Neuronal stem cell (in vitro differentiated cells): Measurements from ENCODE around the gene MYCN.

Experiments
- DNase-seq: peaks from one replicate; pipeline ENCODE4 v3.0.0-alpha.2; 2013; ENCODE audit warnings: low spot score
- H2AFZ ChIP-seq: one replicate; pipeline ENCODE4 v1.6.1; 2013; ENCODE audit warnings: mild to moderate bottlenecking, low read length, inconsistent platforms
- H2AK5ac ChIP-seq: 2 replicates; pipeline ENCODE4 v1.6.1; 2013; ENCODE audit warnings: low read depth, mild to moderate bottlenecking, inconsistent platforms, low read length, moderate library complexity, mixed read lengths
- H2BK120ac ChIP-seq: 2 replicates; pipeline ENCODE4 v1.6.1; 2013; ENCODE audit warnings: low read depth, mild to moderate bottlenecking, inconsistent platforms, low read length, moderate library complexity, mixed read lengths
- H2BK12ac ChIP-seq: one replicate; pipeline ENCODE4 v1.6.1; 2013; ENCODE audit warnings: low read length, inconsistent platforms
- H2BK15ac ChIP-seq: 2 replicates; pipeline ENCODE4 v1.6.1; 2013; ENCODE audit warnings: mild to moderate bottlenecking, low read length, inconsistent platforms, mixed read lengths
- H2BK5ac ChIP-seq: one replicate; pipeline ENCODE4 v1.6.1; 2013; ENCODE audit warnings: inconsistent platforms, mild to moderate bottlenecking, low read length, moderate library complexity
- H3K14ac ChIP-seq: one replicate; pipeline ENCODE4 v1.6.1; 2013; ENCODE audit warnings: low read length, inconsistent platforms
- H3K18ac ChIP-seq: 2 replicates; pipeline ENCODE4 v1.6.1; 2013; ENCODE audit warnings: low read length, inconsistent platforms
- H3K23ac ChIP-seq: 2 replicates; pipeline ENCODE4 v1.6.1; 2013; ENCODE audit warnings: low read depth, mild to moderate bottlenecking, mixed read lengths, low read length, inconsistent platforms; ENCODE audit not compliant: poor library complexity
- H3K27ac ChIP-seq: replicated peaks from 3 replicates; pipeline ENCODE4 v1.5.1; 2013; ENCODE audit warnings: low read length, inconsistent platforms
- H3K27me3 ChIP-seq, 3 experiments: 2 replicates each; pipeline ENCODE4 v1.6.1; 2013; ENCODE audit warnings: low read length in 3 of 3, mild to moderate bottlenecking in 2 of 3, inconsistent platforms in 1 of 3, low read depth in 1 of 3, mixed read lengths in 1 of 3, moderate library complexity in 1 of 3; ENCODE audit not compliant: control insufficient read depth in 3 of 3, insufficient read depth in 3 of 3
- H3K36me3 ChIP-seq, 2 donors: replicated peaks in 1 of 2; 2 replicates each; pipeline ENCODE4 v1.6.1; 2013; ENCODE audit warnings: low read length in 2 of 2; ENCODE audit not compliant: control insufficient read depth in 2 of 2, insufficient read depth in 2 of 2
- H3K4ac ChIP-seq: 2 replicates; pipeline ENCODE4 v1.6.1; 2013; ENCODE audit warnings: inconsistent platforms, mild to moderate bottlenecking, low read length, moderate library complexity
- H3K4me1 ChIP-seq, 2 donors: 1 replicate in 1 of 2; 2 replicates in 1 of 2; pipeline ENCODE4 v1.6.1; 2013; ENCODE audit warnings: low read length in 2 of 2, low read depth in 1 of 2; ENCODE audit not compliant: control insufficient read depth in 2 of 2, insufficient read depth in 1 of 2
- H3K4me2 ChIP-seq: one replicate; pipeline ENCODE4 v1.6.1; 2013; ENCODE audit warnings: mild to moderate bottlenecking, low read length, inconsistent platforms; ENCODE audit not compliant: insufficient read depth, poor library complexity, severe bottlenecking
- H3K4me3 ChIP-seq, 2 donors: 2 replicates each; pipeline ENCODE4 v1.5.1; 2013; ENCODE audit warnings: low read length in 2 of 2, mild to moderate bottlenecking in 2 of 2, inconsistent platforms in 1 of 2, moderate library complexity in 1 of 2
- H3K79me1 ChIP-seq: one replicate; pipeline ENCODE4 v1.6.1; 2013; ENCODE audit warnings: low read depth, mild to moderate bottlenecking, inconsistent platforms, low read length, moderate library complexity
- H3K9ac ChIP-seq: one replicate; pipeline ENCODE4 v1.6.1; 2013; ENCODE audit warnings: mild to moderate bottlenecking, low read depth, low read length, inconsistent platforms; ENCODE audit not compliant: poor library complexity
- H3K9me3 ChIP-seq, 2 donors: replicated peaks in 1 of 2; 2 replicates each; pipeline versions ENCODE3 to v1.6.1; 2013; ENCODE audit warnings: low read length in 2 of 2, mild to moderate bottlenecking in 2 of 2, inconsistent platforms in 1 of 2, low read depth in 1 of 2, mixed read lengths in 1 of 2, moderate library complexity in 1 of 2; ENCODE audit not compliant: control insufficient read depth in 2 of 2, insufficient read depth in 1 of 2
- H4K8ac ChIP-seq: one replicate; pipeline ENCODE4 v1.6.1; 2013; ENCODE audit warnings: low read depth, mild to moderate bottlenecking, inconsistent platforms, low read length, moderate library complexity
- H4K91ac ChIP-seq: one replicate; pipeline ENCODE4 v1.6.1; 2013; ENCODE audit warnings: low read length, low read depth, mild to moderate bottlenecking, inconsistent platforms; ENCODE audit not compliant: poor library complexity
- WGBS, 2 donors: extraction: QIAGEN DNeasy Blood & Tissue Kit; methylation state at CpG; one replicate each; pipeline ENCODE4 v1.1.7; 2013; ENCODE audit warnings: missing lambda C conversion rate in 2 of 2, mixed read lengths in 1 of 2; ENCODE audit not compliant: insufficient read length in 2 of 2, insufficient replicate concordance in 1 of 2; ENCODE audit errors: extremely low coverage in 2 of 2; 5-methylcytosine and 5-hydroxymethylcytosine counted together

The MYCN gene

DNA sequence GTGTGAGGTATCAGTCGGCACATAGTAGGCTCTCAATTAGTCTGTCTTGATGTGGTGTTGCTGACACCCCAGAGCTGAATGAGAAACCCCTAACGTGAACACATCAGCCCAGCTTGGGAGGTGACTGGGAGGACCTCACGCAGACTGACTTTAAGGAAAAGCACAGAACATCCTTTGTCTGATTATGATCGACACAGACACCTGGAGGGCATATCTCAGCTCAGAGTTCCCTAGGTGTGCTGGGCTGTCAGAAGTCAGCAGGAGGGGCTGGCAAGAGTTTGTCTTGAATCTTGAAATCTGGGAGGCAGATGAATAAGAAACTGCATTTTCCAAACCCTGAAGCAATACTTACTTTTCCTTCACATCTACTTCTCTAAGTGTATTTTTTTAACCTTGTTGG is 16.8 kb upstream of the MYCN start:
- Histone ChIP-seq H3K4me2 (no peak overlapping the region), H3K18ac (no peak overlapping the region), H2BK5ac (no peak overlapping the region), H3K14ac (no peak overlapping the region), H3K23ac (no peak overlapping the region), H2BK12ac (no peak overlapping the region), H2AK5ac (no peak overlapping the region), H2BK120ac (no peak overlapping the region), H2AFZ (no peak overlapping the region), H3K9me3 (peaks cover 0 to 1% of the 10 kb centered on the region in 2 donors), H4K91ac (no peak overlapping the region), H3K9ac (no peak overlapping the region), H3K4me3 (no peak overlapping the region), H3K36me3 (no peaks in the 10 kb centered on the region), H3K27me3 (peaks cover 0 to 9% (median 0%) of the 10 kb centered on the region in 3 experiments), H4K8ac (no peak overlapping the region), H3K4me1 (peaks cover 0 to 7% of the 10 kb centered on the region in 2 donors), H3K27ac (no peak overlapping the region), H2BK15ac (no peak overlapping the region), H3K79me1 (no peaks in the 10 kb centered on the region), H3K4ac (no peak overlapping the region)
- WGBS, 2 donors, result no CpG with 5 or more reads among the region's 4 CpGs
- no peak for DNase-seq

DNA sequence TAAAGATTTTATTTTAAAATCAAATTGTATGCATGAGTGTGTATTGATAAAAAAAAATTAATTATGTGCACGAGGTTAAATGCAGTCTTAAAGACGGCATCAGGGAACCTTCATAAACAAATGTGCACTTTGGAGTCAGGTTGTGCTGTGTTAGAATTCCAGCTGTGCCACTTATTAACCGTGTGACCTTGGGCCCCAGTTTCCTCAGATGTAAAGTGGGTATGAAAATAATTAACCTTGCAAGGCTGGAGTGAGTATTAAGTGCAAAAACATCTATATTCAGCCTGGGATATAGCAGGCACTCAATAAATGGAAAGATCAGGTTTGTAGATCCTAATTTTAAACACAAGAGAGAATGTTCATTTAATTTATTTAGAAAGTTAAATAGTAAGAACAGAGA is 14.5 kb upstream of the MYCN start:
- no peak overlapping the region for H2BK120ac ChIP-seq
- no peaks in the 10 kb centered on the region for H3K79me1 ChIP-seq
- H3K23ac ChIP-seq, result no peak overlapping the region
- H3K4me2 ChIP-seq, result no peak overlapping the region
- H2BK12ac ChIP-seq, result no peak overlapping the region
- 100% methylated on average over 1 of the region's 3 CpGs; no CpG with 5 or more reads in 1 of the 2 donors for WGBS, 2 donors
- no peak overlapping the region for H2AFZ ChIP-seq
- no peak overlapping the region for H3K4me3 ChIP-seq
- H2BK15ac ChIP-seq, result no peak overlapping the region
- H4K8ac ChIP-seq, result no peak overlapping the region
- no peak overlapping the region for H2AK5ac ChIP-seq
- no peak overlapping the region for H3K27ac ChIP-seq
- H4K91ac ChIP-seq, result no peak overlapping the region
- DNase-seq, result no peak
- H3K9me3 ChIP-seq, result peaks cover 1 to 3% of the 10 kb centered on the region in 2 donors
- no peak overlapping the region for H3K18ac ChIP-seq
- H3K36me3 ChIP-seq, result no peaks in the 10 kb centered on the region
- peaks cover 0 to 4% (median 0%) of the 10 kb centered on the region in 3 experiments for H3K27me3 ChIP-seq
- no peak overlapping the region for H3K14ac ChIP-seq
- no peak overlapping the region for H3K4ac ChIP-seq
- H2BK5ac ChIP-seq, result no peak overlapping the region
- H3K4me1 ChIP-seq, result peaks cover 0 to 7% of the 10 kb centered on the region in 2 donors
- no peak overlapping the region for H3K9ac ChIP-seq

DNA sequence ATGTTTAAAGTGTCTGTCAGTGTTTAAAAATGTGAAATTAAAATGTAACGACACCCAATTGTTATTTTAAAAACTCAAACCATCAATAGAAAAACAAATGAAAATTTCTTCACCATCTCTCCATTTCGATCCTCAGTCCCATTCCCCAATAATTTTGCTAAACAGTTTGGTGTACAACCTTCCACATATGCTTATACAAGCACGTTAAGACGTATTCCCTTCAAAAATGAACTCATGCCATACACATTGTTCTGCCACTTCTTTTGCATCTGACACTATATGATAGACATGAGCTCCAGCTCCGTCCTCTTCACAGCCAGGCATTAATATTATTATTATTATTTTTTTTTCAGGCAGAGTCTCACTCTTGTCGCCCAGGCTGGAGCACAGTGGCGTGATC is 14.1 kb upstream of the MYCN start:
- no peak overlapping the region for H2AFZ ChIP-seq
- no peak overlapping the region for H3K23ac ChIP-seq
- H3K4me2 ChIP-seq, result no peak overlapping the region
- no peak overlapping the region for H3K4ac ChIP-seq
- DNase-seq, result no peak
- H2AK5ac ChIP-seq, result no peak overlapping the region
- H3K27me3 ChIP-seq, result peaks cover 0 to 5% (median 0%) of the 10 kb centered on the region in 3 experiments
- no peaks in the 10 kb centered on the region for H3K36me3 ChIP-seq
- H2BK120ac ChIP-seq, result no peak overlapping the region
- no peak overlapping the region for H3K18ac ChIP-seq
- H3K4me1 ChIP-seq, result peaks cover 0 to 7% of the 10 kb centered on the region in 2 donors
- no peak overlapping the region for H3K27ac ChIP-seq
- no peak overlapping the region for H2BK15ac ChIP-seq
- no peak overlapping the region for H3K9ac ChIP-seq
- no peak overlapping the region for H2BK12ac ChIP-seq
- no peak overlapping the region for H3K4me3 ChIP-seq
- H2BK5ac ChIP-seq, result no peak overlapping the region
- WGBS, 2 donors, result no CpG with 5 or more reads among the region's 7 CpGs
- peaks cover 3 to 4% of the 10 kb centered on the region in 2 donors for H3K9me3 ChIP-seq
- H4K91ac ChIP-seq, result no peak overlapping the region
- no peak overlapping the region for H3K14ac ChIP-seq
- H4K8ac ChIP-seq, result no peak overlapping the region
- H3K79me1 ChIP-seq, result no peaks in the 10 kb centered on the region

DNA sequence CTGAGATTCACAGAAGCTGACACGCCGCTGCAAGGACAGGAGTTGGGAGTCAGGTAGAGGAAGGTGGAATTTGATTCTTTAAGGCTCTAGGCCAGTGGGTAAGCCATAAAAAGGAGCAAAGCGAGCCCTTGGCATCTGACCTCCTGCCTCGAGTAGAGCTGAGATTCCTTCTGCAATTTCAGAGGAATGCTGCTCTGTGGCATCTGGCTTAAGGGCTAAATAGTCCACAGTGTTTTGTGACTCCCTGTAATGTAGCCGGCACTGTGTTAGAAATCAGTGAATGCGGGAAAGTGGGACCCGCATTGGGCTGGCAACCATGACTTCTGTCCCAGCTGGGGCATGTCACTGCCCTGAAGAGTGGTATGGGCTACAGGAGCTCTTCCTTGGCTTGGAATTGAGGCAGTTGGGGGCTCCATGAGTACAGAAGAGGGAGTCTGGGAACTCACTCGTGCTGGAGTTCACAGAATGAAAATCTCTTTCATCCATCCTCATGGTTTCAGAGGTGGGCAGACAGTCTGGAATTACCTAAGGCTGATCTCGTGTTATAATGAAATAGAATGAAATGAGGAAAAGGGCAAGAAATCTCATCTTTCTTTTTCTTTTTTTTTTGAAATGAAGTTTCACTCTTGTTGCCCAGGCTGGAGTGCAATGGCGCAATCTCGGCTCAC is 12.7 kb upstream of the MYCN start:
- Histone ChIP-seq H3K27ac (no peak overlapping the region), H4K91ac (no peak overlapping the region), H3K4me2 (no peak overlapping the region), H3K4ac (no peak overlapping the region), H3K4me3 (no peak overlapping the region), H2BK15ac (no peak overlapping the region), H3K18ac (no peak overlapping the region), H3K23ac (no peak overlapping the region), H2BK12ac (no peak overlapping the region), H2AK5ac (no peak overlapping the region), H3K9ac (no peak overlapping the region), H4K8ac (no peak overlapping the region), H3K4me1 (peaks cover 0 to 7% of the 10 kb centered on the region in 2 donors), H3K79me1 (no peaks in the 10 kb centered on the region), H3K14ac (no peak overlapping the region), H3K9me3 (peaks cover 3 to 4% of the 10 kb centered on the region in 2 donors), H2BK5ac (no peak overlapping the region), H2AFZ (no peak overlapping the region), H3K36me3 (no peaks in the 10 kb centered on the region), H2BK120ac (no peak overlapping the region), H3K27me3 (peaks cover 0 to 10% (median 0%) of the 10 kb centered on the region in 3 experiments)
- DNase-seq, result no peak
- no CpG with 5 or more reads among the region's 11 CpGs for WGBS, 2 donors
